ENCODE results near the gene CCBE1. TPM values are rescaled to one million over a fixed set of nuclear protein-coding genes. Genes with fewer than 3 reads are reported as not detected.

Gene CCBE1
- total and polyA plus RNA-seq, 9 of the 15 experiments (the other 6 are each of a cell fraction or from before 2014, with no cell fraction given) = 0.20 TPM; not detected in 8

- TF ChIP-seq, protein P1, sequence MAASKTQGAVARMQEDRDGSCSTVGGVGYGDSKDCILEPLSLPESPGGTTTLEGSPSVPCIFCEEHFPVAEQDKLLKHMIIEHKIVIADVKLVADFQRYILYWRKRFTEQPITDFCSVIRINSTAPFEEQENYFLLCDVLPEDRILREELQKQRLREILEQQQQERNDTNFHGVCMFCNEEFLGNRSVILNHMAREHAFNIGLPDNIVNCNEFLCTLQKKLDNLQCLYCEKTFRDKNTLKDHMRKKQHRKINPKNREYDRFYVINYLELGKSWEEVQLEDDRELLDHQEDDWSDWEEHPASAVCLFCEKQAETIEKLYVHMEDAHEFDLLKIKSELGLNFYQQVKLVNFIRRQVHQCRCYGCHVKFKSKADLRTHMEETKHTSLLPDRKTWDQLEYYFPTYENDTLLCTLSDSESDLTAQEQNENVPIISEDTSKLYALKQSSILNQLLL (CRISPR knock-in tag; IDR thresholded peaks at IDR 0.05; ENCODE audit: borderline replicate concordance) = no peak
- TF ChIP-seq, protein P2, sequence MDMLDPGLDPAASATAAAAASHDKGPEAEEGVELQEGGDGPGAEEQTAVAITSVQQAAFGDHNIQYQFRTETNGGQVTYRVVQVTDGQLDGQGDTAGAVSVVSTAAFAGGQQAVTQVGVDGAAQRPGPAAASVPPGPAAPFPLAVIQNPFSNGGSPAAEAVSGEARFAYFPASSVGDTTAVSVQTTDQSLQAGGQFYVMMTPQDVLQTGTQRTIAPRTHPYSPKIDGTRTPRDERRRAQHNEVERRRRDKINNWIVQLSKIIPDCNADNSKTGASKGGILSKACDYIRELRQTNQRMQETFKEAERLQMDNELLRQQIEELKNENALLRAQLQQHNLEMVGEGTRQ (CRISPR knock-in tag; IDR thresholded peaks at IDR 0.05) = no peak
- TF ChIP-seq BDP1 (IDR thresholded peaks at IDR 0.05; ENCODE audit: insufficient read depth, insufficient read length) = no peak
Measured at GRCh38 chr18:59569390-59569791, 127.8 kb downstream of the CCBE1 start (continued).

- Histone ChIP-seq H3K4me1 (replicated peaks in 1 of 2; ENCODE audit: control insufficient read depth in 2 of 2, insufficient read depth in 2 of 2, low read length in 2 of 2) (no peaks in the 10 kb centered on the region), H3K36me3 (ENCODE audit: control insufficient read depth, insufficient read depth, low read length) (no peaks in the 10 kb centered on the region), H3K4me2 (ENCODE audit: insufficient read depth, low read length) (no peak overlapping the region), H2AFZ (ENCODE audit: low read depth, low read length) (no peak overlapping the region), H3K27ac (ENCODE audit: extremely low read depth, low read depth, low read length) (no peak overlapping the region), H3K79me2 (ENCODE audit: control insufficient read depth, insufficient read depth, low read length) (no peaks in the 10 kb centered on the region), H3K9me1 (ENCODE audit: control insufficient read depth, insufficient read depth, low read length) (no peaks in the 10 kb centered on the region), H3K9ac (ENCODE audit: insufficient read depth in 1 of 2, low read depth in 2 of 2, low read length in 2 of 2) (no peak overlapping the region), H3K27me3 (ENCODE audit: control insufficient read depth in 2 of 2, insufficient read depth in 2 of 2, low read length in 2 of 2) (peaks cover 0 to 8% of the 10 kb centered on the region in 2 experiments; a peak in 2 of 5 replicates), H3K4me3 (no peak overlapping the region), H4K20me1 (replicated peaks; ENCODE audit: control insufficient read depth, insufficient read depth, low read length) (no peaks in the 10 kb centered on the region), H3K9me3 (replicated peaks; ENCODE audit: control insufficient read depth, insufficient read depth, low read depth, low read length) (no peaks in the 10 kb centered on the region)
- ATAC-seq = no peak
- in situ Hi-C loops (cut with MboI) = no loop called here
- TF ChIP-seq ETS1 (conservative IDR thresholded peaks at IDR 0.05; ENCODE audit: control insufficient read depth, low read depth, low read length) = no peak
- TF ChIP-seq, protein P3, sequence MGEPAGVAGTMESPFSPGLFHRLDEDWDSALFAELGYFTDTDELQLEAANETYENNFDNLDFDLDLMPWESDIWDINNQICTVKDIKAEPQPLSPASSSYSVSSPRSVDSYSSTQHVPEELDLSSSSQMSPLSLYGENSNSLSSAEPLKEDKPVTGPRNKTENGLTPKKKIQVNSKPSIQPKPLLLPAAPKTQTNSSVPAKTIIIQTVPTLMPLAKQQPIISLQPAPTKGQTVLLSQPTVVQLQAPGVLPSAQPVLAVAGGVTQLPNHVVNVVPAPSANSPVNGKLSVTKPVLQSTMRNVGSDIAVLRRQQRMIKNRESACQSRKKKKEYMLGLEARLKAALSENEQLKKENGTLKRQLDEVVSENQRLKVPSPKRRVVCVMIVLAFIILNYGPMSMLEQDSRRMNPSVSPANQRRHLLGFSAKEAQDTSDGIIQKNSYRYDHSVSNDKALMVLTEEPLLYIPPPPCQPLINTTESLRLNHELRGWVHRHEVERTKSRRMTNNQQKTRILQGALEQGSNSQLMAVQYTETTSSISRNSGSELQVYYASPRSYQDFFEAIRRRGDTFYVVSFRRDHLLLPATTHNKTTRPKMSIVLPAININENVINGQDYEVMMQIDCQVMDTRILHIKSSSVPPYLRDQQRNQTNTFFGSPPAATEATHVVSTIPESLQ (CRISPR knock-in tag; IDR thresholded peaks at IDR 0.05) = no peak
- no peak for TF ChIP-seq ZNF197 (CRISPR knock-in tag; IDR thresholded peaks at IDR 0.05; ENCODE audit: low read depth)
- TF ChIP-seq CREB1 (IDR thresholded peaks at IDR 0.05) = no peak
- TF ChIP-seq CREB1 (CRISPR knock-in tag; IDR thresholded peaks at IDR 0.05) = no peak
- no peak for TF ChIP-seq FUS (optimal IDR thresholded peaks at IDR 0.05; ENCODE audit: low read depth, low read length)
- POLR2A ChIA-PET = no interaction called here
- intact Hi-C loops (cut with micrococcal nuclease) = no loop called here
- FAIRE-seq = no peak
- CTCF ChIA-PET (ENCODE audit: low intra/inter-chr PET ratio) = no interaction called here
- BruUV-seq (replicated peaks) = no TSS peak
- WGBS (ENCODE audit: insufficient coverage, low coverage, missing lambda C conversion rate) = 0% methylated on average over 4 of the region's 6 CpGs
- no peak for DNase-seq (ENCODE audit: extremely low read depth in 1 of 4, low spot score in 3 of 4)
Measured at GRCh38 chr18:59567431-59567830, 129.8 kb downstream of the CCBE1 start.
